ENCODE results near the gene PPP1R1C.

DNA sequence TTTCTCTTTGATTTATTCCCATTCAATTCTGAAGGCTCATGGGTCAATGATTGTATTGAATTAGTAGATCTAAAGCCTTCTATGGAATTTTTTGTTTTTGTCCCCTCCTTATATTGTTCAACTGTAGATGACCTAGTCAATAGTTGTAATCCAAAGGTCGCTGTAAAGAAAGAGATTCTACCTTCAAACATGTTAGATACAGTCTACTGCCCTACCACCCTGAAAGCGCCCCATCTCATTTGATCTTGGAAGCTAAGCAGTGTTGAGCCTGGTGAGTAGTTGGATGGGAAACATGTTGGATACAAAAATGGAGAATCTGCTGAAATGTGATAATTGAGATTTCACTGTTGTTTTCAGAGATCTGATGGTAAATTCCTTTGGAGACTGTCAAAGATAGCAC, 63.0 kb downstream of the PPP1R1C start:
- TF ChIP-seq YY1 (IDR thresholded peaks at IDR 0.05; ENCODE audit: insufficient read depth, insufficient read length) (no peak), ZNF274 (IDR thresholded peaks at IDR 0.05; ENCODE audit: low read depth, low read length) (no peak), SUZ12 (IDR thresholded peaks at IDR 0.05; ENCODE audit: extremely low read depth, insufficient read depth, insufficient read length) (no peak)
